HG02610 (cell line): ENCODE measurements around the gene BRMS1.
A peak's percentile ranks its signal among the peaks of the same experiment; 100 is the strongest.
"Not testable (repeated sequence)": the region's sequence is repeated elsewhere in the genome, so short reads cannot be mapped to it uniquely, and the experiment has no call there.

ENCODE experiments used
- ATAC-seq: cut with Tn5 transposase; IDR thresholded peaks from one replicate; pipeline ENCODE4 v1.9.1; 2021; ENCODE audit warnings: mild to moderate bottlenecking, moderate library complexity; ENCODE audit not compliant: unreplicated experiment

BRMS1 gene

DNA sequence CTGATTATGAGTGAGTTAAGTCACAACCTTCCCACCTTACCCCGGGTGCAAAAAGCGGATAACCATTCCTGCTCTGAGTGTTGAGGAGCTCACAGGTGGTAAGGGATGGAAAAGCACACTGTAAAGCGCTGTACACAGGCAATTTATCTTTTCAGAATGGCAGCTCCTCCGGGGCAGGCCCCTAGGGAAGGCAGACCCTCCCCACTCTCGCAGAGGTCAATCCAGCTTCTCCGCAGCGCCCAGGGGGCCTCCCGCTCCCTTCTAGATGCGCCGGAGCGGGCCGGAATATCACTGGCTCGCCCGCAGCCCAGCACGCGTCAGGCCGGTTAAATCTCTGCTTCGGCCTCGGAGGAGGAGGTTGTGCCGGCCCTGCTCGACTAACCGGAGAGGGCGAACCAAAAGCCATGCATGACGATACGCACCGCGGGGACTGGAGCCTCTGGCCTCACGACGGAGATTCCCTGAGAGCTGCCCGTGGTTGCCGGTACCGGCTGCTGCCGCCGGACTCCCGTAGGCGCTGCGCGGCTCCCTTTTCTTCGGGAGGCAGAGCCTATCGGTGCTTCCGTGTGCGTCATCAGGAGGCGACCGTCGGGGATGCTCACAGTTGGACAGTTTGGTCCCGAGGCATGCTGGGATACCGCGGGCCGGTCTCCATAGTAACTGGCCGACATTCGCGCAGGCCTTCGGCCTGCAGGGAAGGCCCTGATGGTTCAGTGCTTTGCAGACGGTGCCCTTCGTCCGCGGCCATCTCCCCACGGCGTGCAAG lies at the start of gene BRMS1:
BRMS1 (minus strand) TSS at position 555 of the 766 bp plus-strand sequence. CDS start 2,870 bp downstream, outside the sequence.
- peak; percentile 66 for ATAC-seq

GRCh38 chr11:66393954-66394353 lies 49.0 kb upstream of the BRMS1 start:
- no peak for ATAC-seq

- no peak for ATAC-seq
These were observed 46.4 kb upstream of the BRMS1 start for GRCh38 chr11:66391322-66391721.

GRCh38 chr11:66388780-66389386 lies 44.0 kb upstream of the BRMS1 start:
- ATAC-seq = no peak

- no peak for ATAC-seq
These were observed 41.5 kb upstream of the BRMS1 start for GRCh38 chr11:66386171-66387069.

DNA sequence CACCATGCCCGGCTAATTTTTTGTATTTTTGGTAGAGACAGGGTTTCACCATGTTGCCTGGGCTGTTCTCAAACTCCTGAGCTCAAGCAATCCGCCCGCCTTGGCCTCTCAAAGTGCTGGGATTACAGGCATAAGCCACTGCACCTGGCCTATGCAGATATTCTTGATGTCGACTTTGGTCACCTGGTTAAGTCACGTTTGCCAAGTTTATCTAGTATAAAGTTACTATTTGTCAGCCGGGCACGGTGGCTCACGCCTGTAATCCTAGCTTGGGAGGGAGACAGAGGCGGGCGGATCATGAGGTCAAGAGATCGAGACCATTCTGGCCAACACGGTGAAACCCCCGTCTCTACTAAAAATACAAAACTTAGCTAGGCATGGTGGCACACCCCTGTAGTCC lies 39.4 kb upstream of the BRMS1 start:
- not testable (repeated sequence) for ATAC-seq

GRCh38 chr11:66380264-66380663 lies 35.4 kb upstream of the BRMS1 start:
- ATAC-seq = not testable (repeated sequence)

DNA sequence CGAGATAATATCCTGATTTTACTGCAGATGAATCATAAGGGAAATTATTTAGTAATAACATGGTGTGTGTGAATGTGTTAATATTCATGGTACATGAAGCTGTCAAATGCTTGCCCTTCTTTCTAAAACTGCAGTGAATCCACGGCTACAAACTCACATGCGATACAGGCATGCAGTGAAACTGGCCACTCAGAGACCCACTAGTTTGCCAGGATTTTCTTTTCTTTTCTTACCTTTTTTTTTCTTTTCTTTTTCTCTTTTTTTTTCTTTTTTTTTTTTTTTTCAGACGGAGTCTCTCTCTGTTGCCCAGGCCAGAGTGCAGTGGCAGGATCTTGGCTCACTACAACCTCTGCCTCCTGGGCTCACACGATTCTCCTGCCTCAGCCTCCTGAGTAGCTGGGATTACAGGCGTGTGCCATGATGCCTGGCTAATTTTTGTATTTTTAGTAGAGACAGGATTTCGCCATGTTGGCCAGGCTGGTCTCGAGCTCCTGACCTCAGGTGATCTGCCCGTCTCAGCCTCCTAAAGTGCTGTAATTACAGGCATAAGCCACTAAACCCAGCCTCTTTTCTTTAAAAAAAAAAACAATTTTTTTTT lies 28.9 kb upstream of the BRMS1 start:
- not testable (repeated sequence) for ATAC-seq

DNA sequence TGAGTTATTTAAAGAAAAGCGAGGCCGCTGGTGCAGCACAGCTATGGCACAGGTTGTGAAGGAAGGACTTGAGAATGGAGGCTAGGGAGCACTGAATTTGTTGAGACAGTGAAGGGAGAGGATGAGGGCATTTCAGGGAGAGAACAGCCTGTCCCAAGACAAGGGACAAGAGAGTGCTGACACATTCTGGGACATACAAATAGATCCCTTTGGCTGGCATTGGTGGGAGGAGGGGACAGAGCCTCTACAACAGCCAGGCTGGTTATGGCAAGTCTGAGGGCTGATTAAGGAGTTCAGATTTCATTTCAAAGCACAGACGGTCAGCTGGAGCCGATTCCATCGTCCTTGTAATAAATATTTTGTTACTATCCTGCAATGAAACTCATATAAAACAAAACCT lies 28.4 kb upstream of the BRMS1 start:
- ATAC-seq = no peak

- peak; percentile 59 for ATAC-seq
These were observed 26.9 kb upstream of the BRMS1 start, which contains the start of gene SLC29A2 for GRCh38 chr11:66371627-66372415. TSS of gene SLC29A2 (minus strand) at chr11:66371760. CDS start at chr11:66371591, 169 bp downstream.

GRCh38 chr11:66369073-66369894 lies 24.4 kb upstream of the BRMS1 start:
- no peak for ATAC-seq

DNA sequence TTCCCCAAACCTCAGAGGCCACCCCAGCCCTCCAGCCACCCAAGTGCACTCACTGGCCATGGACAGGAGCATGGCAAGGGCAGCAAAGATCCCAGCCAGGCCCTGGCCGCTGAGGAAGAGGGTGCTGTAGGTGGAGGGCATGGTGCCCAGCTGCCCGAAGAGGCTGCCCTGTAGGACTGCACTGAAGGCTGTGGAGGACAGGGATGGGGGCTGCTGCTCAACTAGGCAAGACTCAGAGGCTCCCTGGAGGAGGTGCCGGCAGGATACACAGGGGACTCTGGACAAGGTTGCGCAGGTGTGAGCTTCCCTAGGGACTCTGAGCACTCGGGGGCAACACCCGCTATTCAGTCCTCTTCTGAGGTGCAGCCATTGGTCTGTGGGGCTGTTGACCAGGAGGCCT lies 23.6 kb upstream of the BRMS1 start:
- no peak for ATAC-seq

DNA sequence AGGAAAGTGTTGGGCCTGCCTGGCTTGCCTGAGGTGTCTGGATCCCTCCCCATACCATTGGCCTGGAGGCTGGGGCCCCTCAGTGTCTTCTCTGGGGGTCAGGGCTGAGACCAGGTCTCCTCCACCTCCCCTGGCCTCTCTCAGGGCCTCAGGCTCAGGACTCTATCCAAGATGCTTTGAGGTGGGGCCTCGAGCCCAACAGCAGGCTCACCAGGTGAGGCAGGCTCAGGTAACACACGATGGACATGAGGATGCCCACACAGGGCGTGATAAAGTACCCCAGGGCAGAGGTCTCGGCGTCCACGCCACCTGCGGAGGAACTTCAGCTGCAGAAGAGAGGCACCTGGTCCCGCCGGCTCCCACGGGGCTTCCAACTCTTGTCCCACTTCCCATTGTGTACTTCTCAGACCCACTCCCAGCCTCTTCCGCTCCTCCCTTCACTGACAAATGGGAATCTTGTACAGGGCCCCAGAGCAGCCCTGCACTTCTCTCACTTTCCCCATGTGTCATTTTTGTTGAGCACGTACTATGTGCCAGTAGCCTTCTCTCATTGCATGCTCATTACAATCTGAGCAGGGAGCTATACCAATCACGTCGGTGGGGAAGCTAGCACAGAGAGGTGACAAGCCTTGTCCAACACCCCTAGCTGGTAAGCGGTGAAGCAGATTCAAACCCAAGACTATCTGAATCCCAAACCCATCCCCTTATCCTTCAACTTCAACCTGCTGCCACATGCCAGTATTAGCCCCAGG lies 22.8 kb upstream of the BRMS1 start:
- no peak for ATAC-seq

DNA sequence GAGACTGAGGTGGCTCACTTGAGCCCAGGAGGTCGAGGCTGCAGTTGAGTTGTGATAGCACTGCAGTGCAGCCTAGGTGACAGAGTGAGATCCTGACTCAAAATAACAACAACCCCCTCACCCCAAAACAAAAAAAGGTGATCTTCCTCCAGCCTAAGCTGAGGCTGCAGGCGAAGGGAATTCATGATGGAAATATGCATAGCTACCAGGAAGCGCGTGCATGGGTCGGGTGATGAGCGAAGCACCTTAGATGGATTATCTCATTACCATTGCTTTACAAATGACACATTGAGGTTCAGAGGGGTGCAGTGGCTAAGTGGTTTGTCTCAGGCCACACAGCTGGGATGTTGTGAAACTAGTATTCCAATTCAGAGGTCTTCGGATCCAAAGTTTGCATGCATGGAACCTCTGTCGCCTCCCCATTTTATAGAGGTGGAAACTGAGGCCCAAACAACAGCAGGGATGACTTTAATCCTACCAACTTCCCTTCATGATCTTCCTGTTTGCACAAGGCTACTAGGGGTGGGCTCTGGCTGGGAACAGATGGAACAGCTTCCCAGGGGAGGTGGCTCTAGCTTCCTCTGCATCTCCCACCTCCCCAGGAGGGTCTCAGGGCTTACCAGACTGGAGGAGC lies 22.1 kb upstream of the BRMS1 start:
- ATAC-seq = no peak

- ATAC-seq = no peak
These were observed 21.1 kb upstream of the BRMS1 start for GRCh38 chr11:66365711-66366619.

DNA sequence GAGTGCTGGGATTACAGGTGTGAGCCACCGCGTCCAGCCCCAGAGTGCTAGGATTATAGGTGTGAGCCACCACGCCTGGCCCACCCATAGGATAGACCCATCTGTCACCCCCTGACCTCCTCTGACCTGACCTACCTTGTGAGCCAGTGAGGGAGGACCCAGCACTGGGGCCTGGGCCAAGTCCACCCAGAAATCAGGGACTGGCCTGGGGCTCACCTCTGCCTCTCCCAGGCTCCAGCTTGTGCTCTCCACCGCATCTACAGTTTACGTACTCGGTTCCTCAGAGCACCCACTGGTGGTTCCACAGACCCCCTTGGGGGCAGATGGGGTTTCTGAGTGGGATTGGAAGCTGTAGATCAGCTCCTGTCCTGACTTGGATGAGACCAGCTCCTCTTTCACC lies 20.3 kb upstream of the BRMS1 start:
- ATAC-seq = no peak
